Activated CD8-positive, alpha-beta memory T cell treated with anti-CD3 and anti-CD28 coated beads, Interleukin-2, amount 10 ng/mL, durations not matched to agents 7 days and 5 days (primary cell): ENCODE measurements around the gene GALNT7. TPM values are rescaled to one million over a fixed set of nuclear protein-coding genes. Genes with fewer than 3 reads are reported as not detected.

Experiments used
- ATAC-seq: fragments of 150-1000 bp; cut with Tn5 transposase; one replicate; pipeline ENCODE4 v1.10.0; 2021; ENCODE audit warnings: moderate library complexity
- CTCF ChIA-PET: fragments of 350-600 bp; sonication (Branson Sonifier 250); formaldehyde crosslinking; loops from one replicate; lab custom pipeline; 2021; ENCODE audit warnings: antibody characterized with exemption; lab: Charles Lee
- DNase-seq: peaks from one replicate; pipeline ENCODE4 v3.0.0-alpha.2; 2020
- H3K27ac Mint-ChIP-seq: one replicate; pipeline ENCODE4 v1.8.0; 2021; ENCODE audit warnings: mild to moderate bottlenecking, mixed read lengths
- H3K27me3 Mint-ChIP-seq: one replicate; pipeline ENCODE4 v1.8.0; 2021; ENCODE audit warnings: mixed read lengths
- H3K36me3 Mint-ChIP-seq: one replicate; pipeline ENCODE4 v1.8.0; 2021; ENCODE audit warnings: mild to moderate bottlenecking, mixed read lengths
- H3K4me1 Mint-ChIP-seq: one replicate; pipeline ENCODE4 v1.8.0; 2021; ENCODE audit warnings: mixed read lengths
- H3K4me3 Mint-ChIP-seq: one replicate; pipeline ENCODE4 v1.8.0; 2021; ENCODE audit warnings: mild to moderate bottlenecking, moderate library complexity, mixed read lengths
- H3K9me3 Mint-ChIP-seq: one replicate; pipeline ENCODE4 v1.8.0; 2022; ENCODE audit warnings: low read depth, mixed read lengths
- total RNA-seq, 2 experiments: library from RNA; stranded (reverse); gene quantifications; one replicate each; pipeline ENCODE4 v1.2.3, GENCODE V29; 2021

The GALNT7 gene
- total RNA-seq, 2 experiments from 2014 or later, result 16.8 to 17.8 TPM

DNA sequence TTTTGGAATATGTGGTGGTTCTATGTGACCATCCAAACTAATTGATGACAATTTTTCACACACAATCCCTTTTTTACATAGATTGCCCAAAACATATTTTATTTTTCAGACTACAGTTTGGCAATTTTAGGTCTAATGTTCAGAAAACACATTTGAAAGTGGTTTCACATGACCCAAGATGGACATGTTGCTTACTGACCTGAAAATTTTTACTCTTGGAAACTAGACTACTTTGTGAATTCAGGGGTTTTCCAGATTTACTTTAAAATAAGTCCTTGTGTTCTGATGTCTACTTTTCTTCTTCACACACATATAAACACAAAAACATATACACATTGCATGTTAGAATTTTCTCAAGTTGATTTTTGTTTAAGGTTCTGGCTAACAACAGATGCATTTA is 86.0 kb downstream of the GALNT7 start:
- Mint-ChIP-seq H3K27ac (no peak overlapping the region), H3K4me3 (no peak overlapping the region), H3K9me3 (no peaks in the 10 kb centered on the region), H3K27me3 (no peaks in the 10 kb centered on the region), H3K4me1 (no peaks in the 10 kb centered on the region), H3K36me3 (no peaks in the 10 kb centered on the region)
- ATAC-seq, result no peak
- no peak for DNase-seq
- CTCF ChIA-PET, result interaction anchor here (1.7 kb wide), 1 partner anchor 241 kb away, joined by 6 read pairs; no protein-coding TSS in a partner anchor

DNA sequence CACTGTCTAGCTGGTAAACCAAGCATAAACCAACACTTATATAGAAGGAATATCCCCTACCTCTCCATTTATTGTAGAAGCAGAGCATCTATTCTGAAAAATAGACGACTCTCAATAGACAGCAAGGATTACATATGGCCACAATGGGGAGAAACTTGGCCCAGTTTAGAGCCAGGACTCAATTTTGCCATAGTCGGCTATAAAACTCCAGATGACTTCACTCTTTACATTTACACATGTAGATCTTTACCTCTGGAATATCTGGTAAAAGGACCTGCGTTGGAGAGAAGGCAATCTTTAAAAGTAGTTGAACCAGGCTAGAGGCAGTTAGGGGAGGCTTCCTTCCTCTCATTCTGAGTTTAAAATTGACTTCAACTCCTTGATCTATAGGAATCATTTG is 88.2 kb downstream of the GALNT7 start:
- DNase-seq (no peak), ATAC-seq (no peak)
- no peaks in the 10 kb centered on the region for H3K9me3 Mint-ChIP-seq
- no peak overlapping the region for H3K27ac Mint-ChIP-seq
- no peaks in the 10 kb centered on the region for H3K36me3 Mint-ChIP-seq
- H3K4me3 Mint-ChIP-seq, result no peak overlapping the region
- H3K27me3 Mint-ChIP-seq, result no peaks in the 10 kb centered on the region
- no peaks in the 10 kb centered on the region for H3K4me1 Mint-ChIP-seq
- CTCF ChIA-PET, result interaction anchor here (0.6 to 2.2 kb wide), 15 partner anchors 8 to 243 kb away, joined by 3 to 42 read pairs (median 3); partner anchors contain the start of gene GALNT7

DNA sequence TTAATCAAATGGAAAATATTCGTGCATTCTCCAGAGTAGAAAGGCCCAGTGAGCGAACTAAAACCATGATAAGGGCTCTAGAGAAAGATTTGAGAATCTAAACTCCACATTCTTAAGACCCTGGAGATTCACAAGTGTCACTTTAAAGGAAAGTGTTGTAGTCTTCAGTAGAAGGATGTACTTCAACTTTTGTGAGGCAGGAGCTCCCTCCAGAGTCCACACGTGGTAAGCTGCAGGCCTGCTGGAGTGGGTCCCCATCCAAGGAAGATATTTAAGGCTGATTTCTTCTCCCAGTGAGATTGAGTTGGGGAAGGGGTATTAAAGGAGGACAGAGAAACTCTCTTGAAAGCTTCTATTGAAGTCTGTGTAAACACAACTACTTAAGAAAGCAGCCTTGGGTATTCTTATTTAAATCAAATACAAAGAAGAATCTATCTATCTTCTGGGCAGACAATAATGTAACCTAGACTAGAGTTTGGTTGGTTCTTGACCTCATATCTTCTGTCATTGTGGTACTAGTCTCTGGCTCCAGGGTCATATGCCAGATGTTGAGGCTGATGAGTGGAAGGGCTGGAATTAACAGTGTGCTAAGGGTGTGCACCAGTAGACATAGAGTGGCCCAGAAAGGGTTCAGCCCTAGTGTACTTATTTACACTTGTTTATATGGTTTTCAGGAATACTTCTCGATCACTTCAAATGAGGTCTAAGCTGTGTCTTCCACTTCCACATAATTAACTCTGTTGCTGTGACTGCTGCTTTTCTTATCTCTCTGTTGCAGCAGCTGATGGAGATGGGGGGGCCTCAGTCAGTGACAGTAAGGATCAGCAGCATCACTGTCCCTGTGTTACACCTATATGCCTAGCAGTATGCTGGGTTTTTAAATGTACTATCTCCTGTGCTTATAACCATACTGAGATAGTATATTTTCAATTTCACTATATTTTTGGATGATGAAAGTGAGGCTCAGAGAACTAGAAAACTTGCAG is 89.4 kb downstream of the GALNT7 start:
- Mint-ChIP-seq H3K9me3 (no peaks in the 10 kb centered on the region), H3K27me3 (no peaks in the 10 kb centered on the region), H3K36me3 (no peaks in the 10 kb centered on the region), H3K4me1 (no peaks in the 10 kb centered on the region), H3K27ac (no peak overlapping the region), H3K4me3 (no peak overlapping the region)
- peak; percentile 69 for DNase-seq
- CTCF ChIA-PET, result interaction anchor here (0.6 to 2.2 kb wide), 19 partner anchors 9 to 245 kb away, joined by 3 to 42 read pairs (median 3); partner anchors contain the start of gene GALNT7
- ATAC-seq, result peak; percentile 85

DNA sequence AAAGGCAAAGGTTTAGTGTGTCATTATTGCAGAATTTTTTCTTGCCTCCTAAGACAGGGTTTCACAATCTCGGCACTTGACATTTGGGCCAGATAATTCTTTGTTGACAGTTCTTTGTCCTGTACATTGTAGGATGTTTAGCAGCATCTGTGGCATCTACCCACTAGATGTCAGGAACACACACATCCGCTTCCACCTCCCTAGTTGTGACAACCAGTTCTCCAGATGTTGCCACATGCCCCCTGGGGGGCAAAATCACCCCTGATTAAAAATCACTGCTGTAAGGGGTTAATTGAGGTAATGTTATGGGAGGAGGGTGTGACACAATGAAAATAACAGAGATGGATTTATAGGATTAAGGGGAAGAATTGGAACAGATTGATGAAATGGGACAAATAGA is 90.3 kb downstream of the GALNT7 start:
- H3K4me3 Mint-ChIP-seq, result no peak overlapping the region
- H3K4me1 Mint-ChIP-seq, result no peaks in the 10 kb centered on the region
- H3K9me3 Mint-ChIP-seq, result no peaks in the 10 kb centered on the region
- ATAC-seq (no peak), DNase-seq (no peak)
- H3K36me3 Mint-ChIP-seq, result no peaks in the 10 kb centered on the region
- no peaks in the 10 kb centered on the region for H3K27me3 Mint-ChIP-seq
- CTCF ChIA-PET, result interaction anchor here (1.8 to 2.2 kb wide), 4 partner anchors 43 to 246 kb away, joined by 4 to 42 read pairs (median 14); no protein-coding TSS in a partner anchor
- no peak overlapping the region for H3K27ac Mint-ChIP-seq

DNA sequence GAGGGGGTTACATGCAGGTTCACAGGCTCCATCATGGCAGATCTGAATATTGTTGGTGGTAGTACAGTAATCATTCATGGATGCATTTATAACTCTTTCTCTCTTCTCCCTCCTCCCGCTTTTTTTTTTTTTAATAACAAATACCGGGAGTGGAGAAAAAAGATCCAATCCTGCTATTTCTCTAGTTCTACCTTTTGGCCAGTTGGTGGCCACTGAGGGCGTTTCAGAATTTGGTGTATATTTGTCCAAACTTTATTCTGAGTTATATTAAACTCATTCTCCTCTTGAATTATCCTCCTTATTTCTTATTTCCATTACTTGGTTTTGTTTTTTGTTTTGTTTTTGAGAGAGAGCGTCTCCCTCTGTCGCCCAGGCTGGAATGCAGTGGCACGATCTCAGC is 90.7 kb downstream of the GALNT7 start:
- no peak for ATAC-seq
- peaks cover 3% of the 10 kb centered on the region for H3K4me1 Mint-ChIP-seq
- no peaks in the 10 kb centered on the region for H3K36me3 Mint-ChIP-seq
- CTCF ChIA-PET, result no interaction called here
- no peaks in the 10 kb centered on the region for H3K9me3 Mint-ChIP-seq
- H3K4me3 Mint-ChIP-seq, result no peak overlapping the region
- no peak overlapping the region for H3K27ac Mint-ChIP-seq
- H3K27me3 Mint-ChIP-seq, result no peaks in the 10 kb centered on the region
- DNase-seq, result no peak

DNA sequence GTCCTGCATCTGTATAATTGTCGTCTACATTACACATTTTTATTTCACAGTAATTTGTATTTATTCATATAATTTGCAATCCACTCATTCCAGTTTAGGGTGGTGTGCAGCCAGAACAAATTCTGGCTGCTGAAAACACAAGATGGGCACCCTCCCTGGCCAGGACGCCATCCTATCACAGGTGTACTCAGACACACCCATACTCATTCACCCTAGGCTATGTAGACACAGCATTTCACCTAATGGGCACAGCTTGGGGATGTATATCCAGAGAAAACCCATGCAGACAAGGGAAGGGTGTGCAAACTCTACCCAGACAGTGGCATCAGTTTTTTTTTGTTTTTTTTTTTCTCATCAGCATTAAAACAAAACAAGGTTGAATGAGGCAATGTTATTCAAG is 92.4 kb downstream of the GALNT7 start:
- H3K36me3 Mint-ChIP-seq, result no peaks in the 10 kb centered on the region
- DNase-seq (no peak), ATAC-seq (no peak)
- no peak overlapping the region for H3K27ac Mint-ChIP-seq
- H3K4me1 Mint-ChIP-seq, result peaks cover 10% of the 10 kb centered on the region
- H3K4me3 Mint-ChIP-seq, result no peak overlapping the region
- no peaks in the 10 kb centered on the region for H3K9me3 Mint-ChIP-seq
- CTCF ChIA-PET, result interaction anchor here (1.0 to 1.6 kb wide), 2 partner anchors 15 to 248 kb away, joined by 3 to 7 read pairs; no protein-coding TSS in a partner anchor
- H3K27me3 Mint-ChIP-seq, result no peaks in the 10 kb centered on the region

DNA sequence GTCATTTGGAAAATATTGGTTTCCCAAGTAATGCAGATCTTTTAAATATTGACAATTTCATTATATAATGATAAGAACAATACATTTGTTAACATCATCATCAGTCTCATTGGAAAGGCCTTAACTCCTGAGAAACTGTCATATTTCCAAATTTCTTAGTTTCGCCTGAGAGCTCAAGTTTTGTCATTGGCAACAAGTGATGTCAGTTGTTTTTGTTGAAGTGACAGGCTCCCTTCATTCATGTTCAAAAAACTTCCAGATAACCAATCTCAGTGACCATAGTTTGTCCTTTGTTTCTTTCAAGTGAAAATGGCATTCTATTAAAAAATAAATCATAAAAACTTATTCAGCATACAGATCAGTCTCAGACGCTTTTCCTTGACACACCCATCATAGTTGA is 93.8 kb downstream of the GALNT7 start:
- Mint-ChIP-seq H3K27ac (no peak overlapping the region), H3K4me1 (peaks cover 10% of the 10 kb centered on the region), H3K27me3 (no peaks in the 10 kb centered on the region), H3K4me3 (no peak overlapping the region), H3K9me3 (no peaks in the 10 kb centered on the region), H3K36me3 (no peaks in the 10 kb centered on the region)
- ATAC-seq (no peak), DNase-seq (no peak)
- CTCF ChIA-PET, result no interaction called here

DNA sequence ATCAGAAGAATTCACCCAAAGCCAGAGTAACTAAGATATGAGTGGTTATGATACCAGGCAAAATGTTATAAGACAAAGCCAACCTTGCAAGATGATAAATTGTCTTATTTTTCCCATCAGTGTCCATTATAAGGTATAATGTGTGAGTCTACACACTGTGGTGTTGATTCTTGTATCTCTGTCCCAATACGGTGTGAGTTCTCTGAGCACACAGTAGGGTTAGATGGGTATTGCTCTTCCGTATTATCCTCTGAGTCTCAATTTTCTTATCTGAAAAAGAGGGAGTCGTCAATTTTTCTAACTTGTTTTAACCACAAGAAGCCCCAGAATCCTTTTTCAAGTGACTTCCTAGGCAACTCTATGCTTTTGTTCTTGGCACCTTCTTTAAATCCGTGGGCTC is 95.6 kb downstream of the GALNT7 start:
- no peak for ATAC-seq
- H3K4me3 Mint-ChIP-seq, result no peak overlapping the region
- DNase-seq, result no peak
- CTCF ChIA-PET, result interaction anchor here (1.7 kb wide), 1 partner anchor 251 kb away, joined by 8 read pairs; no protein-coding TSS in a partner anchor
- H3K36me3 Mint-ChIP-seq, result no peaks in the 10 kb centered on the region
- no peak overlapping the region for H3K27ac Mint-ChIP-seq
- no peaks in the 10 kb centered on the region for H3K9me3 Mint-ChIP-seq
- no peaks in the 10 kb centered on the region for H3K27me3 Mint-ChIP-seq
- H3K4me1 Mint-ChIP-seq, result peaks cover 10% of the 10 kb centered on the region

DNA sequence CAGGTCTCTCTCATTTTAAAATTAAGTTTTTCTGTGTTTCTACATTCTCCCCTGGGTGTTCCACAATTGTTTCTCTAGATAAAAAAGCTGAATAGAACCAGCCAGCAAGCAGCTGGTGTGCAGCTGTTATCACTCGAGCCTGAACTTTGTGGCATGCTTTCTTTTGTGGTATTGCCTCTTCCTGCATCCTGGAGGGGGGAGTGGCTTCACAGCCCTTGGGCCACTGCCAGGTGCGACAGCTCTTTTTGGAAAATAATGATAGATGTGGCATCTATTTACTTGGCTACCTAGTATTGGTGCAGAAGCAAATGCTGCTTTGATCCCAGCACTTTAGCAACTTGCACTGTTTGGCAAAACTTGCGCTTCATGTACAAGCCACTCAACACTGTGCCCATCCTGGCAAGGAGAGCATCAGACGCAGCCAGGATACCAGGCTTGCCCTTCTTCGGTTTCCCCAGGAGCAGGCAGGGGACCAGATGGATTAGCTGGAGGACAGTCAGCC is 96.1 kb downstream of the GALNT7 start:
- H3K9me3 Mint-ChIP-seq, result no peaks in the 10 kb centered on the region
- DNase-seq (no peak), ATAC-seq (no peak)
- H3K4me3 Mint-ChIP-seq, result no peak overlapping the region
- CTCF ChIA-PET, result interaction anchor here (1.3 to 1.7 kb wide), 2 partner anchors 37 to 251 kb away, joined by 3 to 8 read pairs; no protein-coding TSS in a partner anchor
- no peaks in the 10 kb centered on the region for H3K36me3 Mint-ChIP-seq
- H3K27me3 Mint-ChIP-seq, result no peaks in the 10 kb centered on the region
- no peak overlapping the region for H3K27ac Mint-ChIP-seq
- peaks cover 10% of the 10 kb centered on the region for H3K4me1 Mint-ChIP-seq

DNA sequence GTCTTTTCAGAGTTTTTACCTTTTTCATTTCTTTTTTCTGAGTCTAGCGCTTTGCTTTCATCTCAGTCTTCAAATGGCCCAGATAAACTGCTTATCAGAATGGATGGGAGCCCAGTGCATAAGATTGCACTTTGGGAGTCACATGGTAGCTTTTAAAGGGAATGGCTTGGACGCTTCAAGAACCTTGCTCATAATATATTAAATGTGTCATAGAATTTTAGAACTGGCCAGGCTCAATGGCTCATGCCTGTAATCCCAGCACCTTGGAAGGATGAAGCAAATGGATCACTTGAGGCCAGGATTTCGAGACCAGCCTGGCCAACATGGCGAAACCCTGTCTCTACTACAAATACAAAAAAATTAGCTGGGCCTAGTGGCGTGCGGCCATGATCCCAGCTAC is 97.1 kb downstream of the GALNT7 start:
- no peak overlapping the region for H3K27ac Mint-ChIP-seq
- H3K4me1 Mint-ChIP-seq, result peaks cover 10% of the 10 kb centered on the region
- H3K9me3 Mint-ChIP-seq, result no peaks in the 10 kb centered on the region
- H3K4me3 Mint-ChIP-seq, result no peak overlapping the region
- ATAC-seq, result no peak
- no peaks in the 10 kb centered on the region for H3K36me3 Mint-ChIP-seq
- CTCF ChIA-PET, result interaction anchor here (1.3 to 1.7 kb wide), 2 partner anchors 36 to 252 kb away, joined by 3 to 8 read pairs; no protein-coding TSS in a partner anchor
- no peaks in the 10 kb centered on the region for H3K27me3 Mint-ChIP-seq
- DNase-seq, result no peak

DNA sequence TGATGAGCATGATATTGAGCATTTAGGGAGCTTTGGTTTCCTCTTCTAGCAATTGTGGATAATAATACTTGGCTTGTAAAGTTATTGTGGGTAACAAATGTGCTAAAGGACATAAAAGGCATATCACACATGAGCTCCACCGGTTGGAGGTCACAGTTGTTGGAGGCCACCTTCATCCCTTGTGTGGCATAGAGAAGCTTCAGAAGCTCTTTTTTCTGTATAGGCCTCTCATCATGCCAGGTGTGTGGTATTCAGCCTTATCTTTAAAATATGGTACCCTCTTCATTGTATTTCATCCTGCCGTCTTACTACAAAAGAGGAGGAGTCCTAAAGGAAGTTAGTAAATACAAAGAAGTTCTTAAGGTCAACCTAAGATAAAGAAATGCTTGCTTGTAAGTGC is 99.1 kb downstream of the GALNT7 start:
- ATAC-seq (no peak), DNase-seq (no peak)
- no peaks in the 10 kb centered on the region for H3K27me3 Mint-ChIP-seq
- H3K4me3 Mint-ChIP-seq, result no peak overlapping the region
- no peaks in the 10 kb centered on the region for H3K36me3 Mint-ChIP-seq
- CTCF ChIA-PET, result no interaction called here
- no peak overlapping the region for H3K27ac Mint-ChIP-seq
- peaks cover 10% of the 10 kb centered on the region for H3K4me1 Mint-ChIP-seq
- H3K9me3 Mint-ChIP-seq, result no peaks in the 10 kb centered on the region

DNA sequence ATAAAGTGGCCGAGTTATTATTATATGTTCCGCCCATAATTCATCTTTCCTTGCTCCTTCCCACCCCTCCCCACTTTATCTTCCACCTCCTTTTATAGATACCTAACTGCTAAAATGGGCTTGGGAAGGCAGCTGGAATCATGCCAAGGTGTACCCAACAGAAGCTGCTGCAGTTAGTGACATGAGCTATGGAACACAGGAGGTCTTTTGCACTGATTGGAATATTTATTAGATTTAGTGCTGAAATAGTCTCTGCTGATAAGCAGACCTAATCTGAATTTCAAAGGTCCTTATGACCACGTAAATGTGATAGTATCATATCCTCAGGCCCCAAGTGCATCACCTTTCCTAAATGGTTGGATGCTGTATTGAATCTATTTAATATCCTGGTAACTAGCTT is 100.7 kb downstream of the GALNT7 start:
- H3K27me3 Mint-ChIP-seq, result no peaks in the 10 kb centered on the region
- no peaks in the 10 kb centered on the region for H3K9me3 Mint-ChIP-seq
- CTCF ChIA-PET, result no interaction called here
- H3K27ac Mint-ChIP-seq, result no peak overlapping the region
- DNase-seq (no peak), ATAC-seq (no peak)
- H3K4me1 Mint-ChIP-seq, result peaks cover 7% of the 10 kb centered on the region
- no peaks in the 10 kb centered on the region for H3K36me3 Mint-ChIP-seq
- no peak overlapping the region for H3K4me3 Mint-ChIP-seq

DNA sequence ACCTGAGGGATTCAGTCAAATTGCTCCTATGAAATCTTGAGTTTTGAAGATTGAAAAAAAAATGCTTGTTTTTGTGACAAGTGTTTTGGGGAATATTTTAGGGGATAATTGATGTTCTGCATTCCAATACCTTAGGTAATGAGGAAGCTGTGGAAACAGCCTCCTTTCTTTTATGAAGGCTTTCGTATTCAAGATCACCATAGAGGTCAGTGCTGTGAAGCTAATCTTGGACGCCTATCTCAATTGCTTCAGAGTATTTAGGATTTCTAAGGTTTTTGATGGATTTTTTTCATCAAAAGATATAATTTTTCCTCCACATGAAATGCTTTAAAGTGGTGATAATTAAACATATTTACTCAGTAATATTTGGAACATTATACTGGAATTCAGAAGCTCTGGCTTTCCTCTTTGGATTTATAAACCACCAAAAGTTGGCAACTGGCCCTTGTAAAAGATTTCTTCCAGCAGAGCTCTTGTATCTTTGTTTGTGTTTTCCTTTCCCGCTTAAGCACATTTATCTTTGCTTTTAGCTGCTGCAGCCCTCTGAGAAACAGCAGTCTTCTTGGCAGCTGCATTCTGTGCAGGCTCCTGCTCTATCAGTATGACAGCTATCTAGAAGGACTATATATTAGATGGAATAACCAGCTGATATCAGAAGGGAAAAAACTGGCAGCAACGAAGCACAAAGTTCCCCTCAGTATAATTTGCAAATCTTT is 101.9 kb downstream of the GALNT7 start:
- no peak for DNase-seq
- no peak for ATAC-seq
- Mint-ChIP-seq H3K36me3 (peaks cover 5% of the 10 kb centered on the region), H3K27ac (no peak overlapping the region), H3K4me1 (no peaks in the 10 kb centered on the region), H3K9me3 (peaks cover 2% of the 10 kb centered on the region), H3K4me3 (no peak overlapping the region), H3K27me3 (no peaks in the 10 kb centered on the region)
- CTCF ChIA-PET, result interaction anchor here (1.2 to 1.6 kb wide), 2 partner anchors 31 to 257 kb away, joined by 3 to 8 read pairs; no protein-coding TSS in a partner anchor
